Dermis microvascular lymphatic vessel endothelial cell (primary cell): ENCODE measurements around the gene NOL4L. TPM values are rescaled to one million over a fixed set of nuclear protein-coding genes. Genes with fewer than 3 reads are reported as not detected.

Experiments used
- DNase-seq, 2 donors: peaks; one replicate each; pipeline versions ENCODE4 v3.0.0 to v3.0.0-alpha.2; 2010; ENCODE audit warnings: low read depth in 2 of 2
- total RNA-seq: library from RNA; depleted of rRNA; stranded (reverse); fragments of >200 nt; gene quantifications from 2 replicates; pipeline ENCODE4 v1.2.1, GENCODE V29; 2014

The NOL4L gene
- total RNA-seq, 1 donor from 2014 or later = 7.7 TPM

DNA sequence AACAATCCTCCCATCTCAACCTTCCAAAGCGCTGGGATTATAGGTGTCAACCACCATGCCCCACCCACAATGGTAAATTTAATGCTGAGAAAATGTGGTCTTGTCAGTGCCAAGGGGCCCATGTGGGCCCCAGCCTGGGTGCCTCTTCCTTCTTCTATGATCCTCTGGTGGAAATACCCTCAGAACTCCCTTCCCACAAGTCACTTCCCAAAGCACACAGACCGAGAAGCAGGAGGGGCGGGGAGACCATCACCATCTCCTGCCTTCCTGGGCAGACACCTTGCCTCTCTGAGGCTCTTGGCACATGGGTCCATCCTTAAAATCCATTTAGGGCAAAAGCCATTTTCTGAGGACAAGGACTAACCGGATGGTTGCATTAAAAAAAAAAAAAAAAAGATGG lies 59.0 kb downstream of the NOL4L start:
- no peak for DNase-seq

DNA sequence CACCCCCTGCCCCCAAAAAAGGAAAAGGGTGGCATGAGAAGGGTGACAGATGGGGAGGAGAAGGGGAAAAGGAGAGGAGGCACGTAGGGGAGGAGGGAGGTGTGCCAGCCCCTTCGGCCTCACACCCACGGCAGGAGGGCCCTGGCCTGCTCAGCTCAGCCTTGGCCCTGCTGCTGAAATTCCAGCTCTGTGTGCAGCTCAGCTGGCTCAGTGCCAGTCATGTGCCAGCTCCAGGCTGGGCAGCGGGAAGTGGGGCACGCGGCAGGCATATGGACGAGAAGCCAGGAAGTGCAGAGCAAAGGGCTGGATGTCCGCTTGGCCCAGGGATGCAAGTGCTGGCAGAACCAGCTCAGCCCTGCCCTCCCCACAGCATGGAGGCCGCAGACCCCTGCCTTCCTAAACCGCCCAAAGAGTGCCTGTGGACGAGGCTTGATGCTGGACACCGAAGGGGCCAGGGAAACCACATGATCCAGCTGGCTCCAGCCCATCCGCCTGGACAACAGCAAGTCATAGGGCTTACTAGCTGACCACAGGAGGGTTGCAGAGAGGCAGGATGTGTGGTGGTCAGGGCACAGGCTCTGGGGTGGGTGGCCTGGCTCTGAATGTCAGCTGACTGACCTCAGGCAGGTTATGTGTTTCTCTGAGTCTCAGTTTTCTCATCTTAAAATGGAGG lies 60.2 kb downstream of the NOL4L start:
- peak; percentile 32 to 44 for DNase-seq

DNA sequence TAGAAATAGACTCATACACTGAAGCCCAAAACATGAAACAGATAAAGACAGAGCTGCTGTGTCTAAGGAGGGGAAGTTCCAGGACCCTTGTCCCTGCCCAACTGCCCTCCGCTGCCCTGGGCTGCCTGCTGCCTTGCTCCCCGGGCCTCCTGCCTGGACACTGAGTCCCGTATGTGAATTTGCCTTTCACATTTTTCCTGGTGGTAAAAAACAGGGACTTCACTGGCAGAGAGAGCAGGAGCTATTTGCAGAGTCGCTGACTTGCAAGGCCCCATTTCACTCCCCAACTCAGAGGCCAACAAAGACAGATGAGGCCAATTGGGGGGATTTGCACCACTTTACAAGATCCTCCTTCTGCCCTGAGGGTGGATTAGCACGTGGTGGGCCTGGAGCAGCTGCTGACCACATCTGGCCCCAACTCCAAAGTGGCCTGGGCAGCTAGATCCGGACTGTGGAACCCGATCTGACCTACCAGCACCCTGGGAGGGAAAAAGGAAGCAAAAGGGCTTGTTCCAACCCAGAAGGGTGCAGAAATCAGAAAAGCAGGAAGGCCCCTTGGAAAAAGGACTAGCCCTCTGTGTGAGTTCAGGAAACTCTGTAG lies 61.4 kb downstream of the NOL4L start:
- DNase-seq = no peak

DNA sequence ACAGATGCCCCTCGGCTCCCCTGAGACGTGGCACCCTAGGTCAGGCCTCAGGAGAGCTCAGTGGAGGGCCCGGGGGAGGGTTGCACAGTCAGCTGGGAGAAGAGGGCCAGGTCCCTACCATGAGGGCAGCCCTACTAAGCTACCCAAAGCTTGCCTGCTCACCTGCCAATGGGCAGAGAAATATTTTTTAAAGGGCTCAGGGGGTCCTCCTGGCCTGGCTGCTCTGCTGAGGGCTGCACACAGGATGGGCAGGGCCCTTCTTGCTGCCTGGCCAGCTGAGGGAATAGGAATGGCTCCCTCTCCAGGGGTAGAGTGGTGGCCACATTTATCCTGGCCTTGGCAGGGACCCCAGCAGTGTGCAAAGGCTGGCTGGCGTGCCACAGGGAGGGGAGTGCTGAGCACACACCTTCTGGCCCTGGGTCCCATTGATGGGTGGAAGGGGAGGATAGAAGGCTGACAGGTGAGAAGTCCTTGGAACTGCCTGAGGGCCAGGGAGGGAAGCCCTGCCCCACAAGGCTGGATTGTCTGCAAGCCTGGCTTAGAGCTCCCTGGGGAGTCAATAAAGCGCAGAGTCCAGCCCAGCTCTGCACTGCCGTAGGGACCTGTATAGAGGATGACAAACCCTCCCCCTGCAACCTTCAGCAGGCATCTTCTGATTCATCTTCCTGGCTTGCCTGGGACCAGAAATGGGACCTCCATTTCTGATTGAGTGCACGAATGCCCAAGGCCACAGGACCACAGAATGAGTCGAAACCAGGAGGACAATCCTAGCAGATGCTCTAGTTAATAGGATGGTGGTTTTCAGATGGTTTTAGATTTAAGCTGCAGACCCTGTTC lies 62.1 kb downstream of the NOL4L start:
- DNase-seq = no peak

DNA sequence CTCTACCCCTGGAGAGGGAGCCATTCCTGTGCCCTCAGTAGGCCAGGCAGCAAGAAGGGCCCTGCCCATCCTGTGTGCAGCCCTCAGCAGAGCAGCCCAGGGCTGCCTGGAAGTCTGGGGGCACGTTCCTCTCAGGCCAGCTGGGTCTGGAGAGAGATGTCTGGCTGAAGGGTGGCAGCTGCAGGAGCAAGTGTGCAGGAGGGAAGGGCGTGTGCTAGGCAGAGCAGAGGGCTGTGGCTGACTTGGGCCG lies 62.7 kb downstream of the NOL4L start:
- DNase-seq = no peak

DNA sequence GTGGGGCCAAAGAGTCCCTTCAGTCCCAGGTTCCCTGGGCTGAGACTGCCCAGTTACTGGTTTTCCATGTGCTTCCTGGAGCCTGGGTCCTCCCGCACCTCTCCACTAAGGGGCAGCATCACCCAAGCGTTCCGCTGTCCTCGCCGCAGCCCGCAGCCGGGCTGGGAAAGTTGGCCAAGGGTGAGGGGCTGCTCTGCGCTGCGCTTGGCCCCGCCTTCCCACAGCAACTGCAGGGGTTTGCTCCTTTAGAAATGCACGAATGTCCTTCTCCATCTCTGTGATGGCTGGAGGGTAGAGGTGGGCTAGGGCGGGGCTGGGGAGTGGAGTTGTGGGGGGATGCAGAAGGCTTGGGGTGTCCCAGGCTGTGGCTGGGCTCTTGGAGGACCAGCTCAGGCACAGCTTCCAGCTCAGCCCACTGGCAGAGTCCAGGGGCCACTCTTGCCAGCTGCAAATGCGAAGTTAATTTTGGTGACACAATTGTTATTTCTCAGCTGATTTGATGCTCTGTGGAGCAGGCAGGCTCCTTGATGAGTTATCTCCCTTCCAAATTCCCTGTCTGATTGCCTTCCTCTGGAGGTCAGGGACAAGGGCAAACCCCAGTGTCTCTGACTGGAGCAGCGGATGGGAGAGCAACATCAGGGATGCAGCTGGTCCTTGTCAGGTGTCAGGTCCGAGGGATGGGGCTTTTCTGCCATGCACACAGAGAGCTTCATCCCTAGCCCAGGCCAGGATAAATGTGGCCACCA lies 63.2 kb downstream of the NOL4L start:
- DNase-seq = peak; percentile 41 to 65

DNA sequence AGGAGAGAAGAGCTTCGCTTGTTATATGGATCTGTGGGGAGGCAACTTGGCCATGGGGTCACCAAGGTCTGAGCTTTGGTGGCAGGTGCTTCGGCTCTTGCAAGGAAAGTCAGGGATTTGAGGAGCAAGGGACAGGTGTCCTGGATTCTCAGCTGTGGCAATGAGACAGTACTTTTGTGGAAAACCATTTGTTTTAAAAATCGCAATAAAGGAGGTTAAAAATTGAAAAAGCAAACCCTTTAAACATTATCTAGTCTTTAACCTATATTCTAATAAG lies 64.3 kb downstream of the NOL4L start:
- DNase-seq = no peak

DNA sequence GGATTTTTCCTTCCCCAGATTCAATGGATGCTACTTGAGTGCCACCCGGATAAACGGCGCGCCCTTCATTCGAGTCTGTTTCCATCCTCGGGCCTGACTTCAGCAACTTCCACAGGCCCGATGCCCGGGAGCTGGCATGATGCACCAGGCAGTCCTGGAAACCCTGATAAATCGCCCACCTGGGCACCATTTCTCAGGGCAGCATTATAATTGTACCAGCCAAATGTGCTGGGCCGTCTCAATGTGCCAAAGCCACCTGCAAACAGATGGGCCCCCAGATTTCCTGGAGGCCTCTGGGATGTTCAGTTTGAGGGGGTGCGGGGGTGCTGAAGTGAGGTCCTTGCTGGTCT lies 65.8 kb downstream of the NOL4L start:
- no peak for DNase-seq

DNA sequence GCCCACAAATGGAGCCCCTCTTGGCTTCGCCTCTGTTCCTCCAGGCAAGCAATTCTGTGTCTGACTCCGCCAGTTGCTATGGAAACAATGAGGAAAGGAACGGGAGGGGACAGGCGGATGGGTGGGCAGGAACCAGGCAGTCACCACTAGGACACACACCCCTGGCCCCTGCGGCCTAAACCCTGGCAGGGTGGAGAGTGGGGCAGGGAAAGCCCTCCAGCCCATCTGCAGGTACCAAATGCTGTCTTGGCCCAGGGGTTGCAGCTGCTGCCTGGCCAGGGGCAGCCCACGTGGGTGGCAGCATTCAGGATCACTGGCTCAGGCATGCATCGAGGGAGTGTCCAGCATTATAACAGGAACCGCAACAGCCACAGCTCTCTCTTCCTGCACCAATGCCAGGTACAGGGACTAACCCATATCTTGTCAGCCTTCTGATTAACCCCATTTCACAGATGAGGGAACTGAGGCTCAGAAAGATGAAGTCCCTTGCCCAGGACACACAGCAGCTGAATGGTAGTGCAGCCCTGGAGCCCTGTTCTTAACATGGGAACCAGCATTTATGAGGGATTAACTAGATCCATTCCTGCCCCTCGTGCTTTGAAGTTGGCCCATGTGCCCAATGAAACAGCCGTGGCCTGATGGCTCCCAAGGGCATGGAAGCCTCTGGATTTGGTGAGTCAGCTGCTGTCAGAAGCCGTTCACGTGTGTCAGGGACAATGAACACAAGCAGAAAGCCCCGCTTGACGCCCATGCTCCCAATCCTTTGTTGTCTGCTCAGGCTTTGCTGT lies 66.3 kb downstream of the NOL4L start:
- DNase-seq = peak in 1 of 2 donors; percentile 20

DNA sequence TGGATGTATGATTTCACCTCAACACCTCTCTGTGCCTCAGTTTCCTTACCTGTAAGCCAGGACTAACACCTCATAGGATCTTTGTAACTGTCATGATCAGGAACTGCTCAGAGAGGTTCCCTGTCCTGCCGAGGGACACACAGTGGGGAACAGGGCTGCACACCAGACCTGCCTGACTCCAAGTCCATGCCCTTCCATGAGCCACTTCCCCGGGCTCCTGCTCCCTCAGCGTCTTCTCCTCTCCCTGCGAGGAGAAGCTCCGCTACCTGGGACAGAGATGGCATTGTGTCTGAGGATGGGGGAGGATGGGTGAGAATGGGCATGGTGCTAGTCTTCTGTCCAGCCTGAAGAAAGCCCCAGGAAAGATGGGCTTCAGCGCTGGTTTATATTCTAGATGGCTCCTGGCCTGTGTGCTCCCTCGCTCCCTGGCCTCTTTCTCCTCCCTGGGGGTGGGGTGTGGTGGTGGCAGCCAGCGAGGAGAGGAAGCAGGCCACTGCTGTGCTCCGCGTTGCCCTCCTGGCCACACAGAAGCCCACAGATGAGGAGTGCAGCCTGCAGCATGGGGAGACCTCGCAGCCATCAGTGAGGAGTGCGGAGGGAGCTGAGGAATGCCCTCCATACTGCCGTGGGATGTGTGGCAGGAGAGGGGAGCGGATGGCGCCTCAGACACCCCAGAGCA lies 67.1 kb downstream of the NOL4L start:
- DNase-seq = no peak

DNA sequence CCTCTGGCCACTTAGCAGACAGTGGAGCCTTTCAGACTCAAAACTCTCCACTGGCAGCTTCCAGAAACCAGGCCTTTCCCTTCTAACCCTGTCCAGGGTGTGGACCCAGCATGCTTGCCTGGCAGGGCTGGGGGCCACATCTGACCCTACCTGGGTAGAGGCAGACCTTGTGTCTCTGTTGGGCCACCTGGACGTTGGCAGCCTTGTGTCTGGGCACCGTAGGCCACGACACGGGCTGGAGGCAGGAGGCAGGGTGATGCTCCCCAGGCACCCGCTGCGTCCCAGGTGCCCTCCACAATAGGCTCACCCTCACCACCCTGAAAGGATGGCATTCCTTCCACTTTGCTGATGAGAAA lies 67.6 kb downstream of the NOL4L start:
- DNase-seq = no peak

DNA sequence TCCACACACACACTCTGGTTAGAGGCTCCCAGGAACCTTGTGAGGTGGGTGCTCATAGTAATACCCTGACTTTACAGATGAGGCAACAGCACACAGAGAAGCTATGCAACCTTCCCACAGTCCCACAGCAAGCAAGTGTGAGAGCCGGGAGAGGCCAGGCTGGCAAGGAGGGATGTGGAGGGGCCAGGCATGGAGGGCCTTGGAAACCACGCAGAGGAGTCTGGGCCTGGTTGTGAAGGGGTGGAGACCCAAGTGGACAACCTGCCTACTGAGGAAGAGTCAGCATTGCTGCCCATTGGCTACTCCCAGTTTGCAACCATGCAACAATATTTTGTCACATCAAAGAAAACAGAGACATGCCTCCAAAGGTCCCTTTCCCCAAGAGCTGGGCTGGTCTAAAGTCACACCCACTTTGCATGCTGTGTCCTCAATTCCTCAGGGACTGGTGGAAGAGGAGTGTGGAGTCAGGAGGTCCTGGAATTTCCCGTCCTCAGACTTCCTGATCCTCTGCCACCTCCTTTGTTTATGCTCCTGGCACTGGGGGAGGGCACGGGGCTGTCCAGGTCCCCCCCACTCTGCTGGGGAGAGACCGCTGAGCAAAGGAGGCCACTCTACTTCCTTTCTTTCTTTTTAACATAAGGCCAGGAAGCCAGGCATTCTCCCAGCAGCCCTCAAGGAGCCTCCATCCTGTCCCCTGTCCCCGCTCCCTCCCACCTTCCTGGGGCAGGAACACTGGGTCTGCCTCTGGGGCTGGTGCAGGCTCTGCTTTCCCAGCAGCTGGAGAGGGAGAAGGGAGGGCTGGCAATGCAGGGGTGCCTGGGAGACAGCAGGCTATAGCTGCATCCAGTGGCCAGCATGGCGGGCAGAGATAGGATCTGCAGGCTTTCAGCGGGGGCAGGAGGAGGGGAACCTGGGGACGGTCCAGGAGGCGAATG lies 68.3 kb downstream of the NOL4L start:
- peak in 1 of 2 donors; percentile 62 for DNase-seq

DNA sequence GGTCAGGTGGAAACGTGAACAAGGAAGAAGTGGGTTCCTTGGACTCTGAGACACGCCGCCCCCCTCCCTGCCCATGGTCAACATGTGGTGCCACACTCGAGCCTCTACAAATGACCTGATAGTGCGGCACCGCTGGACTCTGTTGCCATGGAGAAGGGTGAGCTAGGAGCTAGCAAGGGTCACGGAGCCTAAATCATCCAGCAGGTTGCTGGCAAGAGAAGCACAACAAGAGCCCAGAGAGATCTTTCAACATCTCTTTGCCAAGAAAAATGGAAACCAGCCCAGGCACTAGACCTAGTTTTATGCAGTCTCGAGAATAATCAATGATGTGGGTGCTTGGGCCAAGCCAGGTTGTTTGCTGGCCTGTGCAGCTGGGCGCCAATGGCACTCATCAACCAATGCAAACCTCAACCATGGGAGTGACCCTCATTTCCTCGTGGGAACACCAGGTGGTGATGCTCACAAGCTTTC lies 69.5 kb downstream of the NOL4L start:
- no peak for DNase-seq

DNA sequence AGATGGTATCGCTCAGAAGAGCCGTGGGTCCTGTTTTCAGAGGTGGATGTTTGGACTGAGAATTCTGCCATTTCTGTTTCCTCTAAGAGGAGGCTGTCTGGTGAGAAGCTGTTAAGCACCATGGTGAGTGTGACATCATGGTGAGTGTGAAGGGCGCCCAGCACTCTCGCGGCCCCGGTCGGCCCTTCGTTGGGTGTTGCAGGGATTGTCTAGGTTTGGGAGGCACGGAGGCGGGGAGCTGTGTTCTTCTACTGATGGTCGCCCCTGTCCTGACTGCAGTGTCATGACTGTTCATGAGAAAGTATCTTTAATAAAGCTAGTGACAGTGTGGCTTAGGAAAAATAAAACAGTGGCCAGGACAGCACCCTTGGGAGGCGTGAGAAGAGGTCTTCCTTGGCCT lies 70.4 kb downstream of the NOL4L start:
- no peak for DNase-seq

DNA sequence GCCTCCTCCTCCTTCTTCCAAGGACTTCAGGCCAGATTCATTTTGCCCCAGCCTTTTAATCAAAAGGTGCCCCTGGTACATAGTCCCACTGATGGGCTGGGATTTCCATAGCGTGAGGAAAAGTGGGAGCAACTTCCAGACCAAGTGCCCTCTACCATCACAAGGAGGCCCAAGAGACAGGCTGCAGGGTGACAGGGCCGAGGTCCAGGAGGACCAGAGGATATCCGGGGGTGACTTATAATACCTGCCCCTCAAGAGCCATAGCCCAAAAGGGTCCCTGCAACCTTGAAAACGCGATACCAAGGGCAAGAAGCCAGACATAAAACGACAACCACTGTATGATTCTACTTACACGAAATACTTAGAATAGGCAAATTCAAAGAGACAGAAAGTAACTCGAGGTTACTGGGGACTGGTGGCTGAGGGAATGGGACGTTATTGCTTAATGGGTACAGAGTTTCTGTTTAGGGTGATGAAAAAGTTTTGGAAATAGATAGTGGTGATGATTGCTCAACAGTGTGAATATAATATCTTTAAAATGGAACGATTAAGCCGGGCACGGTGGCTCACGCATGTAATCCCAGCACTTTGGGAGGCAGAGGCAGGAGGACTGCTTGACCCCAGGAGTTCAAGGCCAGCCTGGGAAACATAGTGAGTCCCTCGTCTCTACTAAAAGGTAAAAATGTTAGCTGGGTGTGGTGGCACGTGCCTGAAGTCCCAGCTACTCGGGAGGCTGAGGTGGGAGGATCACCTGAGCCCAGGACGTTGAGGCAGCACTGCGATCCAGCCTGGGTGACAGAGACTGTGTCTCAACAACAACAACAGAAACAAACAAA lies 71.9 kb downstream of the NOL4L start:
- no peak for DNase-seq

DNA sequence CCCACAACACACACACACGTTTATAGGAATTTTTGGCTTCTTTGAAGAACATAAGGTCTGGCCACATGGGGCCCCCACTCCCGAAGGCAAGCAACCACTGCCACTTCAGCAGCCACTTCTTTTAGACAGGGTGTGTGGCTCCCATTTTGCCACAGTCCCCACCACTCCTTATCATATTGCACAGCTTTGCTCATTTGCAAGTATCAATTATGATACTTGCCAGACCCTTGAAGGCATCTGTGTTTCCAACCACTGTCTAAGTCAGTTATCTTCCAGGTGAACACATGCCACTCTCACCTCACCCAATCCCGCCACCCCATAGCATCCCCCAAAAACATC lies 73.1 kb downstream of the NOL4L start:
- no peak for DNase-seq

DNA sequence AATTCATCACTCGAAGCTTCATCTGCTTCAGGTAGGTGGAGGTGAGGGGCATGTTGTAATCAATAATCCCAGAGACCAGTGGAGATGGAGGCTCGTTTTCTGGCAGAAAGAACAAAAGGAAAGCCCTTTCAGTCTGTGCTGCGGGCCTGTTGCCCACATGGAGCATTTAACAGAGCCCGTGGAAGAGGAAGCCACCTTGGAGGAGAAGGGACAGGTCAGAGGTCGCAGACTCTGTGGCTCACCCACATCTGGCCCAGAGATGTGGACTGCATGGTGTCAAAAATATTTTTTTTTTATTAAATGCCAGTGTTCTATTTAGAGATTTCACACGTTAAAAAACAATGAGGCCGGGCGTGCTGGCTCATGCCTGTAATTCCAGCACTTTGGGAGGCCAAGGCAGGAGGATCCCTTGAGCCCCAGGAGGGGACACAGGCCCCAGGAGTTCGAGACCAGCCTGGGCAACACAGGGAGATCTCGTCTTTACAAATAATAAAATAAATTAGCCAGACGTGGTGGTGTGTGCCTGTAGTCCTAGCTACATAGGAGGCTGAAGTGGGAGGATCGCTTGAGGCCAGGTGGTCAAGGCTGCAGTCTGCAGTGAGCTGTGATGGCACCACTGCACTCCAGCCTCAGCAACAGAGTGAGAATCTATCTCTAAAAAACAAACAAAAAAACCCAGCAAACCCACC lies 73.6 kb downstream of the NOL4L start:
- DNase-seq = no peak

DNA sequence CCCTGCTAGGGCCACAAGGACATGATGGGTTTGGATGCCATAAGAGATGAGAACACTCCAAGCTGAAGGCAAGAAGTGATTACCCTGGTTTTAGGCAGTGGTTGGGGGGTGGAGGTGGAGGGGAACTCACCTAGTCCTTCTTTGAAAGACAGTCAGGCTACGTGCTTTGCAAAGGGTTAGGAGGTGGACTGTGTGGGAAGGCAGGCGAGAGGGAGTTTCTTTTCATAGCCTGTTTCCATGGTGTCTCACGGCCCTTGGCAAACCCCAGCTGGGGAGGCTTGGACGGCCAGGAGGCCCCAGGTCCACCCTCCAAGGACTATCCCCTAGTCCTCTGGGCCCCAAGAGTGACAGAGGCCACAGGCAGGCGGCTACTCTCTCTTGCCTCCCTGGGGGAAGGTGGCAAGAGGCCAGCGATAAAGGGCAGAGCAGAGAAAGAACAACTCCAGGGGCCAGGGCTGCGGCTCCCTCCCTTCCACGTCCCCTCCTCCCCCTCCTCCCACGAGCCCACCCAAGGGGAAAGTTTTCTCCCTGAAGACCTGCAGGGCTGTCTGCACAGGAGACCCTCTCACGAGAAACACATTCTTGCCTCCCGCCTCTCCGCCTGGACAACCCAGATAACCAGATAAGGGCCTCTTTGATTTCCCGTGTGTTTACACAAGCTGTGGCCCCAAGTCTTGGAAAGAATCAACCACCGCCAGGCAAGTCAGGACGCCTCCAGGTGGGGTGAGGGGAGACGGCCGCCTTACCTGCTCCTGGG lies 74.4 kb downstream of the NOL4L start:
- DNase-seq = no peak
